HG02938 (cell line): ENCODE data around the gene DTX1.

Experiments used
- ATAC-seq: cut with Tn5 transposase; IDR thresholded peaks from one replicate; pipeline ENCODE4 v1.9.1; 2021; ENCODE audit warnings: mild to moderate bottlenecking, moderate library complexity; ENCODE audit not compliant: unreplicated experiment

Gene DTX1

GRCh38 chr12:113054948-113055486 is 1.5 kb upstream of the DTX1 start:
- ATAC-seq = no peak

- no peak for ATAC-seq
Observed at GRCh38 chr12:113055594-113056380, 743 bp upstream of the DTX1 start.

GRCh38 chr12:113056381-113056630 is 224 bp upstream of the DTX1 start:
- ATAC-seq = no peak

- no peak for ATAC-seq
Observed at GRCh38 chr12:113057565-113058485, 1.3 kb downstream of the DTX1 start.

- no peak for ATAC-seq
Observed at GRCh38 chr12:113058553-113058952, 2.0 kb downstream of the DTX1 start.

- no peak for ATAC-seq
Observed at GRCh38 chr12:113059071-113059595, 2.6 kb downstream of the DTX1 start.

- no peak for ATAC-seq
Observed at GRCh38 chr12:113060336-113060960, 3.9 kb downstream of the DTX1 start.

- no peak for ATAC-seq
Observed at GRCh38 chr12:113061061-113061694, 4.6 kb downstream of the DTX1 start.

- no peak for ATAC-seq
Observed at GRCh38 chr12:113062502-113063395, 6.2 kb downstream of the DTX1 start.

GRCh38 chr12:113063396-113064350 is 7.1 kb downstream of the DTX1 start:
- no peak for ATAC-seq

- ATAC-seq = no peak
Observed at GRCh38 chr12:113064395-113065125, 8.0 kb downstream of the DTX1 start.

GRCh38 chr12:113065126-113066007 is 8.8 kb downstream of the DTX1 start:
- ATAC-seq = no peak

GRCh38 chr12:113066813-113067400 is 10.4 kb downstream of the DTX1 start:
- no peak for ATAC-seq

- no peak for ATAC-seq
Observed at GRCh38 chr12:113067987-113068935, 11.7 kb downstream of the DTX1 start.

- ATAC-seq = no peak
Observed at GRCh38 chr12:113069149-113069548, 12.6 kb downstream of the DTX1 start.

GRCh38 chr12:113069751-113070116 is 13.2 kb downstream of the DTX1 start:
- ATAC-seq = no peak
